ENCODE results near the gene FAR2. TPM values are rescaled to one million over a fixed set of nuclear protein-coding genes. Genes with fewer than 3 reads are reported as not detected.
"Not testable (repeated sequence)": the region's sequence is repeated elsewhere in the genome, so short reads cannot be mapped to it uniquely, and the experiment has no call there.

The FAR2 gene
- total RNA-seq, 1 donor from 2014 or later = 3.2 TPM

DNA sequence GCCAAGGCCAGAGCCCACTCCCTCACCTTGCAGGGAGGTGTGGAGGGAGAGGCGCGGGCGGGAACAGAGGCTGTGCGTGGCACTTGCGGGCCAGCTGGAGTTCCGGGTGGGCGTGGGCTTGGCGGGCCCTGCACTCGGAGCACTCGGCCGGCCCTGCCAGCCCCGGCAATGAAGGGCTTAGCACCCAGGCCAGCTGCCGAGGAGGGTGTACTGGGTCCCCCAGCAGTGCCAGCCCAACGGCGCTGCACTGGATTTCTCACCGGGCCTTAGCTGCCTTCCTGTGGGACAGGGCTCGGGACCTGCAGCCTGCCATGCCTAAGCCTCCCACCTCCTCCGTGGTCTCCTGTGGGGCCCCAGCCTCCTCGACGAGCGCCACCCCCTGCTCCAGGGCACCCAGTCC lies 107.5 kb downstream of the FAR2 start:
- intact Hi-C loops (cut with micrococcal nuclease) = no loop called here
- DNase-seq (no peak), ATAC-seq (no peak)

DNA sequence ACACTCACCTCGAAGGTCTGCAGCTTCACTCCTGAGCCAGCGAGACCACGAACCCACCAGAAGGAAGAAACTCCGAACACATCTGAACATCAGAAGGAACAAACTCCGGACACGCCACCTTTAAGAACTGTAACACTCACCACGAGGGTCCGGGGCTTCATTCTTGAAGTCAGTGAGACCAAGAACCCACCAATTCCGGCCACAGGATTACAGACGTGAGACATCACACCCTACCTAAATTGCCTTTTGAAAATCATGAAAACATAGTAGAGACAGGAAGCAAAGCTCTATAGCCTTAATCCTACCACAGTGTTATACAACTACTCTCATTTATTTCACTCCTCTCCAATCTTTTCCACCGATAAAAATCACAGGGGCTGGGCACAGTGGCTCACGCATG lies 108.6 kb downstream of the FAR2 start:
- ATAC-seq; DNase-seq; intact Hi-C loops (cut with micrococcal nuclease): not testable (repeated sequence)

DNA sequence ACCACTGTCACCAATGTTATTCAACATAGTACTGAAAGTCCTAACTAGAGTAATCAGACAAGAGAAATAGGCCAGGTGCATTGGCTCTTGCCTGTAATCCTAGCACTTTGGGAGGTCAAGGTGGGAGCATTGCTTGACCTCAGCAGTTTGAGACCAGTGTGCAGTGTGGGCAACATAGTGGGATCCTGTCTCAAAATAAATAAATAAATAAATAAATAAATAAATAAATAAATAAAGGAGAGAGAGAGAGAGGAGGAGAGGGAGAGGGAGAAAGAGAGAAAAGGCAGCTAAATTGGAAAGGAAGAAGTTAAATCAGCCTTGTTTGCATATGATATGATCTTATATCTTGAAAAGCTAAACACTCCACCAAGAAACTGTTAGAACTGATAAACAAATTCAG lies 115.3 kb downstream of the FAR2 start:
- intact Hi-C loops (cut with micrococcal nuclease) = no loop called here
- DNase-seq (no peak), ATAC-seq (no peak)

DNA sequence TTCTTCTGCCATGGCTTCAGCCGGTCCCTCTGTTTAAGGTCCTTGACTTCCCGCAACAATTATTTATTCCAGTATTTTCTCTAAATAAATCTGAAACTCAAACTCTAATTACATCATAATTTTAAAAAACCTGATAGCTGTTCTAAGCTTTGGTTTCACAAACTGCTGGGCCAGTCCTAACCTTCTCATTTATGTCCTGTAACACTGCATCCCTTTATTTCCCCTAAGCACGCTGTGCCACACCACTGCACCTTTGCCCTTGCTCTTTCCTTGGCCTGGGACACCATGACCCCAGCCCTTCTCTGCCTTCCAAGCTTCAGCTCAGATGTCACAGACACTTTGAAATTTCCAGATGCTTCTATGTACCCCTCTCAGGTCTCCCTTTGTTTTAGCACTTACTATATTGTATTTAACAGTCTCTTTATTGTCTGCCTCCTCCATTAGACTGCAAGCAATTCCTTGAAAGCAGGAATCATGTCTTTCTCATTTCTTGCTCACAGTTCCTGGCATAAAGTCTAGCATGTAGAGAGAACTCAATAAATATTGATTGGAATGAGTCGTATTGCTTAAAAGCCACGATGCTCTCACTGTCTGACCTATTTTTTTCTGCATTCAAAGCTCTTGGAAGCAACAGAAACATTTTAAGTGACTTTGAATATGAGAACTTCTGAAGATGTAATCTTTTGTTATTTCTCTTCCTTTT lies 120.8 kb downstream of the FAR2 start:
- intact Hi-C loops (cut with micrococcal nuclease) = no loop called here
- DNase-seq = no peak
- no peak for ATAC-seq

DNA sequence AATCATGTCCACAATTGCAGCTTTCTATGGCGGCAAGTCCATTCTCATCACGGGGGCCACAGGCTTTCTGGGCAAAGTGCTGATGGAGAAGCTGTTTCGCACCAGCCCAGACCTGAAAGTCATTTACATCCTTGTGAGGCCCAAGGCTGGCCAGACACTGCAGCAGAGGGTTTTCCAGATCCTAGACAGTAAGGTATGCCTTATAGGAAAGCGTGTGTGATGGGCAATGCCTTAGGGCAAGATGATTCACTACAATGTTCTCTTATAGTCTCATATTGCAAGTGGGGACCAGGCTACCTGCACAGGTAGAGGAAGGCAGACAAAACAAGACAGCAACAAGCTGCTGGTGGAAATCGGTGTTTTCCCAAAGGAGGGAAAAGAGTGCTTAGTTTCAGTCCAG lies 121.4 kb downstream of the FAR2 start:
- intact Hi-C loops (cut with micrococcal nuclease) = no loop called here

DNA sequence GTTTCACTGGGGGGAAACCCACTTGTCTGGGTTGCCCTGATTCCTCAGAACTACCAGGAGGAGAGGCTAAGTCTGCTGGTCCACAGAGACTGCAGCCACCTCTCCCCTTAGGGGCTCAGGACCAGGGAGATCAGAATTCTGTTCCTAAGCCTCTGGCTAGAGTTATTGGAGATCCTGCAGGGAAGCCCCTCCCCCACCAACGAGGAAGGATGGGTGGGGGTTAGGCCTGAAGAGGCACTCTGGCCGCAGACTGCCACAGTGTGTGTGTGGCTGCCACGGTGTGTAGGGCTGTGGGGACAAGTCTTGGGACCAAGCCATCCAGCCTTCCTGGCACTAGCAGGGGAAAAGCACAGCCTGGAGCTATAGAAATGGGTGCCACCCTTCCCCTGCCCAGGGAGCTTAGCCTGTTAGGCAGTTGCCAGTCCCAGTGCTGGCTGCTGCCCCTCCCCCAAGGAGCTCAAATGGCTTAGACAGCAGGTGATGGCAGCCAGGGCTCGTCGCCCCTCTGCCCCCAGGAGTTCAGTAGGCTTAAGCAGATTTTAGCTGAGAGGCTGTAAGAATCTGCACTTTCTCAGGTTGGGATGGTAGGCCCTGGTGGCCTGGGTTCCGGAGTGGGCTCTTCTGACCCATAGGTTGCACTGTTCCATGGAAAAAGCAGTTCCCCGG lies 124.2 kb downstream of the FAR2 start:
- intact Hi-C loops (cut with micrococcal nuclease) = no loop called here
- ATAC-seq (no peak), DNase-seq (no peak)

More for the DNA sequence above, 121.4 kb downstream of the FAR2 start:
- no peak for DNase-seq
- no peak for ATAC-seq

DNA sequence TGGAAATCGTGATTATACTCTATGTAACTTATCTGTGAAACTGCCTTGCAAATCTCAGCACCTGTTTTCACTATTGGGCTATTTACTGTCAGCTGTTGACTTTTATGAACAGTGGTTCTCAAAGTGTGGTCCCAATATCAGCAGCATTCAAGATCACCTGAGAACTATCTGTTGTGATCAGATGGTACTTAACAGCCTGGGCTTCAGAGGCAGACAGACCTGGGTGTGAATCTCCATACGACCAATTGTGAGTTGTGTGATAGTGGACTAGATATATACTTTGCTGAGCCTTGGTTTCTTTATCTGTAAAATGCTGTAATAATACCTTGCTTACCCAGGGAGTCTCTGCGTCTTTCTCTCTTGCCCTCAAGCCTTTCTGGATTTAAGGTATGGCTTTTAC lies 126.8 kb downstream of the FAR2 start:
- DNase-seq (no peak), ATAC-seq (no peak)
- intact Hi-C loops (cut with micrococcal nuclease) = no loop called here

DNA sequence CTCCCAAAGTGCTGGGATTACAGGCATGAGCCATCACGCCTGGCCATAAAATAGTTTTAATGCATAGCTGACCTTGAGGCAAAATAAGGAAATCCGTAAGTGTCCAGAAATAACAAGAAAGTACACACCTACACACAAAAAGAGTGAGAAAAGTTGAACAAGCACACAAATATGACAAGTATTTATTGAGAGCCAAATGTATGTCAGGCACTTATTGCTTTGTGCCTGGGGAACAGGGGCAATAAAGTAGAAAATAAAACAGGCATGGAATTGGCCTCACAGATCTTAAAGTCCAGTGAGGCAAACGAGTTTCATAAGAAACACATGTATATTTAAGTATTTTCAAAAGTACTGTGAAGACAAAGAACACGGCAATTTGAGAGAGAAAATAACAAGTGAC lies 128.2 kb downstream of the FAR2 start:
- DNase-seq (no peak), ATAC-seq (no peak)
- intact Hi-C loops (cut with micrococcal nuclease) = no loop called here

DNA sequence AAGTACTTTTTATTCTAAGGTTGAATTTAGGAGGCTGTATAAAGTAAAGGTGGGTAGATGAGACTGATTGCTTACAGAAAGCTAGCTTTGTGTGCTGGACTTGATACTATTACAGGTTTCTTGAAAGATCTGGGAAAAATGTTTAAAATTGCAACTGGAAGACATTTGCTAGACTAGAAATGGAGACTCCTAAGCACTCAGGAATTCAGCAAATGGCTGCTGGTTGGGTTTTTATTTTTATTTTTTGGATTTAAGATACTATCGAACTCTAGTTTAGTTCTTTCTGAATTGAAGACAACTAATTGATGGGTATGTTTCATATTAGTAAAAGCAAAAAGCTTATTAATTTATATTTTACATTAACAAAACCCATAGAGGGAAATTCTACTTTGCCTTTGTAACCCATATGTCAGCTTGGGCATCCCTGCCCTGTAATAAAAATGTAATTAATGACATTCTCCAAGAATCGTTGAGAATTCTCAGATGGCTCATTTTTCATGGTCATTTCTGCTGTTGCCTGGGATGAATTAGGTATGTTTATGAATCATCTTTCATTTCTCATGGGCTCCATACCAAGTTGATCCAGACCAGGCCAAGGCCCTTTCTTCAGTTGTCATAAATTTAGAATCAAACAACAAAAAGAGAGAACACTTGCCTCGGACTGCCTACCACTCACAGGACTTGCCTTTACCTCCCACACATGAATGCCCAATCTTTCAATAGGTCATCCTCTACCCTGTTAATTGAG lies 129.8 kb downstream of the FAR2 start:
- DNase-seq (no peak), ATAC-seq (no peak)
- intact Hi-C loops (cut with micrococcal nuclease) = no loop called here

DNA sequence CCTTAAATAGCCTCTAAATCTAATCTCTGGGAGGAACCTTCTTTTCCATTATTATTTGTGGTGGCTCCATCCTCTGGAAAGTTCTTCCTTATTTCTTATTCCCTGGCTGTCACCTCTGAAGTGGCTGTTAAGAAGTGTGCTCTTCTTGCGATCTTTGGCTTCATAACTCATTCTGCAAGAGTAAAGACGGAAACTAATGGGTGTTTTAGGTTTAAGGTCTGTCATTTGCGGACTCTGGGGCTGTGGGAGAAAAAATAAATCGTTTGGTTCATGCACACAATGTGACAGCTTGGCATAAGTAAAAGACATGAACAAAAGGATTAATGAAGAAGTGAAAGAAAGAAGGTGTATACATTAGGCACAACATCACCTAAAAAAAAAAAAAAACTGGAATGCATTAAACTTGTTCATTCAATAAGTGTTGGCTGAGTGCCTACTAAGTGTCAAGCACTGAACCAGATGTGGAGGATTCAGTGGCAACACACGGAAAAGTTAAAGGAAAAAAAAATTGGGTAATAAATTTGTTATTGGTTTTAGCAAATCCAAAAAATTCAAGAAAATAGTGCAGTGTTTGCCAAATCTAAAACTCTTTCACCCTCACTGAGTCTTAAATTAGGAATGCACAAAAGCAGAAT lies 132.4 kb downstream of the FAR2 start:
- ATAC-seq (no peak), DNase-seq (no peak)
- intact Hi-C loops (cut with micrococcal nuclease) = no loop called here

DNA sequence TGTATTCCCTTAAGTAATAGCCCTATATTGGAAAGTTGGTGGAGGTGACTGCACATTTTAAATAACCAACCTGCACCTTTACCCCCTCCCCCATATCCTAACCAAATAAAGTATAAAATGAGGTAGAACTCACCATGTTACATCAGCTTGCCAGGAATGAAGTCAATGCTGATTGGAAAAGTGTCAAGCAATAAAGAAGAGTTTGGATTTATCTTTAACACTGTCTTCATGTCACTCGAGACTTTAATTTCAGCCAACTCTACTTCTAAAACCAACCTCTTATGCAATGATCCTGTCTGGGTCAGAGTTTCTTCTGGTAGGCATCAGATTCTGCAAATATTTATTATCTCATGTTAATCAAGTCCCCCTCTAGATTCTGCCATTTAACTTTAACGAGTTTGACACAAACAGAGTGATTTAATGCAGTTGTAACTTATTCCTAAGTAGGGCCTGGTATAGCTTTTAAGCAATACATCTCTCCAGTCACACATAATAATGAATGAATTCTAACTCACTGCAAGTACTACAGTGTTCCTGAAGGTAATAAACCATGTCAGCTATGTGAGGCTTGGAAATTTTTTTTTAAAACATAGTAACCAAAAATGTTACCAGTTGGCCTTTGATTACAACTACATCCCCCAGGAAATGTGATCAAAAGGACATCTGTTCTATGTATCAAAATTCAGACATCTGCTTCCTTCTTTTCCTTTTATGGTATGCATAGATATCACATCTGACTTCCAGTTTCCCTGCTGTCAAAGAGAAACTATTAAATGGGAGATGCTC lies 133.1 kb downstream of the FAR2 start:
- intact Hi-C loops (cut with micrococcal nuclease) = no loop called here
- no peak for DNase-seq
- ATAC-seq = no peak

DNA sequence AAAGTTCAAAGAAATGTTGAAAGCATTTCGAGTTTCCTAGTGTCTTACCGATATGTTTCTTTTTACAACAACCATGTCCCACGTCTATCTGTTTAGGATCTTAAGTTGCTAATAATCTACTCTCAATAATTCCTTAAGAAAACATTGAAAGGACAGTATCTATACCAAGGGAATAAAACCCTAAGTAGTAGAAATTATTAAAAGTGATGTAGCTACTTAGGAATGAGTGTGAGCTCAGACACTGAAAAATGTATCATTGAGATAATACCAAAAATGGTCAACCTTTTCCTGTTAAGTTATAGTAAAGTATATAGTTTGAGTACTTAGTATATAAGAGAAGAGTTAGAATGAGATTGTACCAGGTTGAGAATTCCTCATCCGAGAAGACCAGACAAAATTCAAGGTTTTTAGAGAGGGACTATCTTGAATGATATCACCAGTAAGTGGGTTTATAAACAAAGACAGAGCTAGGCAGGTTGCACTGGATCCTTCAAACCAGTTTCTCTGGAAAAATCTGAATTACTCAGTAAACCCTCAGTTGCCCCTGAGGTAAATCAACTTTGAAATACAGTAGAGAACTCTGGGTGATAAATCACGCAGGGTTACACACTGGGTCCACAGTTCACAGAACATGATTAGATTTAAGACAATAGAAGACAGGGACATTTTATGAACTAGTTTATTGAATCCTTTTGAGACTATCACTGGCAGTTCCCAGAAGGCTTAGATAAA lies 135.1 kb downstream of the FAR2 start:
- intact Hi-C loops (cut with micrococcal nuclease) = no loop called here
- no peak for ATAC-seq
- DNase-seq = no peak

DNA sequence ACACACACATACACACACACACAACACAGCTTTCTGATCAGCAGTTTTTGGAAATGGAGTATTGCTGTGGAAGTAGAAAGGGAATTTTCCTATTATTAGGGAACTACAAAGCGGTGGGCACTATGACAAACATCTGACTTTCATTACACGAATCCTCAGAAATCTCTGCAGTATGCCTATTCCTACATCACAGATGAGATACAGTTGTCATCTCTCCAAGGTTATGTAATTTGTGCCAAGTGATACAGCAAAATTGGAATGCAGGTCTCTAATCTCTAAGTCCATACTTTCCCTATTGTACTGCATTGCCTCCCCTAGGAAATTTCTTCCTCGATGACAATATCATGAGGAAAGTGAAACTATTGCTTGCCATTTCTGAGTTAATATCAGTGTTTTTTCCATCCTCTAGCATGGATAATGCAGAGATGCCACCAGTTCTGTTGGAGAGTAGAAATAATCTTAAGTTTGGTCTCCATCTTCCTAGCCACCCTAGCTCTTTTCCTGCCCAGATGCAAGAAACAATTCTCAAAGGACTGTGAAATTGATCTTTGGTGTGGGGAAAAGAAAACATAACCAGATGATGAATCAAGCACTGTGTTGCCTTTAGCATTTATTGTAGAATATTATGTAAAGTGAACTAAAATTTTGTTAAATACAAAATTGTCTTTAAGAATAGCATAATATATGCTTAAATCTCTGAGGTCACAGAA lies 137.2 kb downstream of the FAR2 start:
- no peak for ATAC-seq
- intact Hi-C loops (cut with micrococcal nuclease) = no loop called here
- no peak for DNase-seq

DNA sequence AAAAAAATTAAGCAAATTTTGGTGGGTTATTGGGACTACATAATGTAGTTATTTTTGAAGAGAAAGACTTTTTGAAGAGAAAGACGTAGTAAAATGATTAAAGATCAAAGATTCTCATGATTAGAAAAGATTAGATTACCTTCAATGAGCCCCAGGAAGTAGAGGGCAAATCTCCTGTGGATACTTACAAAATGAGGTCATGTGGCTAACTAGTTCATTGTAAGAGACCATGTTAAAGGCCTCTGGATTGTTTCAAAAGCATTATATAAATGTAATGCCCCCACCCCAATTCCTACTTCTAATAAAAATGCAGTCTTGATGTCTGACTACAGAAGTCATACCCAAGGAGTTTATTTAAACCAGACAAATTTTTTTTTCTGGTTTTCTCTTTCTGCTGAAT lies 138.5 kb downstream of the FAR2 start:
- intact Hi-C loops (cut with micrococcal nuclease) = no loop called here
- no peak for DNase-seq
- ATAC-seq = no peak

DNA sequence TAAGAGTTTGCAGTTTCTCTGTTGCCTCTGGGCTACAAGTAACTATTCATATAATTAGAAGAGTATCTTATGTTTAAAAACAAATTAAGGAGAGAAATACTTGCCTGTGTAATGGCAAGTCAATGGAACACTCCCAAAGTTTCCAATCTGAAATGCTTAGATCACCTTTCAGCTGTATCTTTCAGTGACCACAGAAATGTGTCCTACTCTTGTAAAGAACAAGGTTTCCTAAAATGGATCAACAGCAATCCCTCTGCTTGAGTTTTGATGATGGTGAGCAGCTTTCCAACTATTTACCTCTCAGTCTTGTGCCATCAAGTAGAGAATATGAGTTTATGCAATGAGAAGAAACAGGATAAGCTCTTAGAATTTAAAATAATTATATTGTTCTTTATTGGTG lies 139.0 kb downstream of the FAR2 start:
- DNase-seq (no peak), ATAC-seq (no peak)
- intact Hi-C loops (cut with micrococcal nuclease) = no loop called here

DNA sequence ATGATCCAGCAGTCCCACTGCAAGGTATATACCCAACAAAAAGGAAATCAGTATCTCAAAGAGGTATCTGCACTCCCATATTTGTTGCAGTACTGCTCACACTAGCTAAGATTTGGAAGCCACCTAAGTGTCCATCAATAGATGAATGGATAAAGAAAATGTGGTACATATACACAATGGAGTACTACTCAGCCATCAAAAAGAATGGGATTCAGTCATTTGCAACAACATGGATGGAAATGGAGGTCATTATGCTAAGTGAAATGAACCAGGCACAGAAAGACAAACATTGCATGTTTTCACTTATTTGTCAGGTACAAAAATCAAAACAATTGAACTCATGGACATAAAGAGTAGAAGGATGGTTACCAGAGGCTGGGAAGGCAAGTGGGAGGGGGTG lies 141.4 kb downstream of the FAR2 start:
- DNase-seq; ATAC-seq; intact Hi-C loops (cut with micrococcal nuclease): not testable (repeated sequence)

DNA sequence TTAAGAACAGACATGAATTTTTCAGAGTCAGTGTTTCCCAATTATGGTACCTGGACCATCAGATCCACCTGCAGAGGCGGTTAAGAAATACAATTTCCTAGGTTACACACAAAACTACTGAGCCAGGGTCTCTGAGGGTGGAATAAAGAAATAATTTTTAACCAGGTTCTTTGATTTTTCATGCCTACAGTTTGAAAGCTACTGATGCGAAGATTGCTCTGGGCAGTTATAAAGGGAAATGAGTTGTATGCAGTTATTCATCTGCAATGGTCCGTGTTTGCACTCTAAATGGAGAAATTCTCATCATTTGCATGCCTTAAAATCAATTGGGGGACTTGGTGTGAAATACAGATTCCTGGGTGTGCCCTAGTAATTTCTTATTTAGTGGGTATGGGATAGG lies 142.1 kb downstream of the FAR2 start:
- ATAC-seq (no peak), DNase-seq (no peak)
- intact Hi-C loops (cut with micrococcal nuclease) = no loop called here

DNA sequence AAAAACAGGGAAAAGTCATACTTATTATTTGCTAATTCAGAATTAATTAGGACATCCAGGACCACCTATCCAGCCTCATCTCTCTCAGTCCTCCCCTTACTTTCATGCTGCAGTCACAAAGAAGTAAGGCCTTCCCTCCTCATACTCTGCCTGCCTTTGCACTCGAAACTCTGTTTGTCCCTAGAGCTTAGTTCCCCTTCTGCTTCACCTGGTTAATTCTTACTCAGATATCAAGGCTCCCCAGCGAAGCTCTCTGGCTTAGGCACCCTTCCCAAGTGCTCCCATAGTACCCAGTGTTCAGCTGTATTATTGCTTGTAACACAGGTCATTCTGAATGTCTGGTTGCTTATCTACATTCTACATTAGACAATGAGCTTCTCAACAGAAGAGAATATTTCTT lies 150.6 kb downstream of the FAR2 start:
- intact Hi-C loops (cut with micrococcal nuclease) = no loop called here
- DNase-seq = no peak
- ATAC-seq = no peak

Data from left ventricle myocardium superior (tissue), 1 donor.